Lower lobe of right lung (tissue), 2 donors: ENCODE results near the gene FAM163A. TPM values are rescaled to one million over a fixed set of nuclear protein-coding genes. Genes with fewer than 3 reads are reported as not detected.

Experiments used
- ATAC-seq, 2 donors: fragments of 200-7000 bp; cut with Tn5 transposase; one replicate each; pipeline ENCODE4 v1.9.1; 2020 to 2022; ENCODE audit warnings: mild to moderate bottlenecking in 2 of 2, moderate library complexity in 2 of 2
- DNase-seq: peaks from one replicate; pipeline ENCODE4 v3.0.0-alpha.2; 2020
- H3K27ac ChIP-seq: fragments of 200-600 bp; one replicate; pipeline ENCODE4 v1.8.0; 2022
- H3K27me3 ChIP-seq: fragments of 200-600 bp; one replicate; pipeline ENCODE4 v1.8.0; 2022; ENCODE audit warnings: low read depth
- H3K36me3 ChIP-seq: fragments of 200-600 bp; one replicate; pipeline ENCODE4 v1.8.0; 2022; ENCODE audit warnings: mild to moderate bottlenecking
- H3K4me1 ChIP-seq: fragments of 200-600 bp; one replicate; pipeline ENCODE4 v1.8.0; 2022
- H3K4me3 ChIP-seq: fragments of 200-600 bp; one replicate; pipeline ENCODE4 v1.8.0; 2022; ENCODE audit warnings: mild to moderate bottlenecking
- H3K9me3 ChIP-seq: fragments of 200-600 bp; one replicate; pipeline ENCODE4 v1.8.0; 2022
- CTCF ChIP-seq: fragments of 200-600 bp; IDR thresholded peaks from one replicate; pipeline ENCODE4 v1.8.0; 2022; ENCODE audit warnings: antibody characterized with exemption, mild to moderate bottlenecking
- intact Hi-C: fragments of 100-400 bp; cut with DNase I; formaldehyde crosslinking; loops from one replicate; pipeline ENCODE4 v1.11.0; 2022
- total RNA-seq: library from RNA; stranded (reverse); fragmentation: NEBNext Ultra II Directional; extraction: Animal tissue kit (Norgen Biotek cat#: 25700); gene quantifications from one replicate; pipeline ENCODE4 v1.2.1, GENCODE V29; 2021
- donor health status: DM: no; HTN: yes; CAD: no; lungs with severe emphysema.

The FAM163A gene
- total RNA-seq, 1 donor from 2014 or later = not detected

DNA sequence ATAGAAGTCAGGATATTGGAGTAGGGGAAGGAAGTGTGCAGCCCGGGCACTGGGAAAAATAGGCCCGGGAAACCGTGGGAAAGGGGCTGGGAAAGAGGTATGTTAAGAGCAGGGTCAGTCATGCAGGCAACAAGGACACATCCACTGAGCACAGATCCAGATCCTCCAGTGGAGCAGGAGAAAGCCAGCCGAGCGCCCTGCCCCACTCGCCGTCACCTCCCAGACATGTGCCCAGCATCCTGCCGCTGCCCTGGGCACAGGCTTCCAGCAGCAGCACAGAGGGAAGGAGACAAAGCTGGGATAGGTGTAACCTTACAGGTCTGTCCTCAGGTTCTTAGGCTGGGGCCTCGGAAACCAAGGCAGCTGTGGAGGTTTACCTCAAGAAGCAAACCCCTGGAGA, 64.2 kb downstream of the FAM163A start:
- intact Hi-C loops = loop anchor here (10.0 kb wide), 1 partner anchor 92 kb away; no protein-coding TSS in a partner anchor
- TF ChIP-seq CTCF = no peak
- Histone ChIP-seq H3K27ac (no peak overlapping the region), H3K4me3 (no peak overlapping the region), H3K27me3 (peaks cover 9% of the 10 kb centered on the region), H3K9me3 (no peaks in the 10 kb centered on the region), H3K4me1 (peaks cover 5% of the 10 kb centered on the region), H3K36me3 (no peaks in the 10 kb centered on the region)
- ATAC-seq (no peak), DNase-seq (no peak)

DNA sequence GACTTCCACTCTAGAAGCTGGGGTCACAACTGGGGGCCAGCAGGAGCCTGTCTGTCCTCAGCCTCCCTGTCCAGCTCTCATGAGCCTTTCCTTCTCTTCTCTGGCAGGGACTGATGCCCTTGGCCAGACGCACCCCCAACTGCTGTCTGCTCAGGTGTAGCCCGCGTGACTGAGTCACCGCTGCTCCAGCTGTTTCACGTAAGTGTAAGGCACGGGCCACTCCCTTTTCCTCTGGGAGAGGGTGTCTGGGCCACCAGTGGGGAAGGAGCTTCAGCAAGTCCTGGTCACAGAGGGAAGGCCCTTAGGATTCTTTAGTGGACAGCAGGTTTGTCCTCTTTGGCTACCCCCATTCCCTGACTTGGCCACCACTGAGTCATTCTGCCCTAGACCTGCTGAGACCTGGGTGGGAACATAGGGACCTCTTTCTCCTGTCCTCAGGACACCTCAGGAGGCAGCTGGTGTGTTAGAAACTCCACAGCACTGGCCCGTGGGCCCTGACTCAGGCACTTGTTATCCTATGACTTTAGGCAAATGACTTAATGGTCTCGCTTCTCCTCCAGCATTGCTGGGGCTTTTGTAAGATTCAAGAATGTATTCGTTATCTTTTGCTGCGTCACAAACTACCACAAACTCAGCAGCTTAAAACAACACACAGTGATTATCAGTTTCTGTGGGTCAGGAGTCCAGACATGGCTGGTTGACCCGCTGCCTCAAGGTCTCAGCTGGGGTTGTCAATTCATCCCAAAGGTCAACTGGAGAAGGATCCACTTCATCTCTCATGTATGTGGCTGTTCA, 64.8 kb downstream of the FAM163A start:
- Histone ChIP-seq H3K27ac (no peak overlapping the region), H3K4me1 (peaks cover 5% of the 10 kb centered on the region), H3K9me3 (no peaks in the 10 kb centered on the region), H3K27me3 (peaks cover 9% of the 10 kb centered on the region), H3K4me3 (no peak overlapping the region), H3K36me3 (no peaks in the 10 kb centered on the region)
- intact Hi-C loops = loop anchor here (10.0 kb wide), 1 partner anchor 93 kb away; no protein-coding TSS in a partner anchor
- no peak for DNase-seq
- no peak for TF ChIP-seq CTCF
- no peak for ATAC-seq

- Histone ChIP-seq H3K4me1 (peaks cover 5% of the 10 kb centered on the region), H3K27me3 (peaks cover 9% of the 10 kb centered on the region), H3K9me3 (no peaks in the 10 kb centered on the region), H3K27ac (no peak overlapping the region), H3K36me3 (no peaks in the 10 kb centered on the region), H3K4me3 (no peak overlapping the region)
- DNase-seq (no peak), ATAC-seq (no peak)
- intact Hi-C loops = loop anchor here (10.0 kb wide), 1 partner anchor 94 kb away; no protein-coding TSS in a partner anchor
- TF ChIP-seq CTCF = no peak
These were observed 65.4 kb downstream of the FAM163A start for GRCh38 chr1:179808503-179808902.

DNA sequence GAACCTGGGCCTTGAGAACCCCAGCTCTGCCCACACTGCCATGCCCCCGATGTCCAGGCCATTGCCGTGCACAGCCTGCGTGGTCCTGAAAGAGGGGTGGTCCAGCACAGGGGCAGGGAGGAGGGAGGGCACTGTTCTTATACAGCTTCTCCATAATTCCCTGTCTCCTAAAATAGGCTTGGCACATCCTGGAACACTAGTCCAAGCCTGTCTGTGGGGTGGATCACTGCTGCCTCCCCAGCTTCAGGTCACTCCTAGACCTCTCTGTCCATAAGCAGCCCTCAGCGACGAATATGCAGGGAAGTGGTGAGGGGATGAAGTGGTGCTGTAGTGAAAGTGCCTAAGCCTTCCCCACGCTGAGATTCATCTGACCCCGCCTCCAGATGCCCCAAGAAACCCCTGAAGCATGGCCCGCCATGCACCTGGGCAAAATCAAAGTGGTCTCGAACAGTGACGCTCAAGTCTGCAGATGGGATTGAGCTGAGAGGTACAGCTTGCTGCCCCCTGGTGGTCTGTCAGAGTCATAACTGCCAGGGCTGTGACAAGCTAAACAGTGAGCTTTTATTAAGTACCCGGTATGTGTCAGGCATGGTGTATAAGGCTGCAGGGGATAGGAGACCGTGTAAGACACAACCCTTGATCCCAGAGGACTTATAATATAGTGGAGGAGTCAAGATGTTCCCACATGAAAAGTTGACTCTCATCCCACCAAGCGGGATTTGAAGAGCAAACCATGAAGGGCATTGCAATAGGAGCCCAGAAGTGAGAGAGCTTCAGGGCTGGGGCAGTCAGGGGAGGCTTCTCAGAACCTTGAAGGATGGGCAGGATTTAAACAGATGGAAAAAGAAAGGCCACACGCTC, 66.6 kb downstream of the FAM163A start:
- DNase-seq = no peak
- peak; percentile 93 for TF ChIP-seq CTCF
- Histone ChIP-seq H3K36me3 (no peaks in the 10 kb centered on the region), H3K27ac (no peak overlapping the region), H3K9me3 (no peaks in the 10 kb centered on the region), H3K27me3 (peaks cover 9% of the 10 kb centered on the region), H3K4me1 (peaks cover 11% of the 10 kb centered on the region), H3K4me3 (no peak overlapping the region)
- peak; percentile 73 to 75 for ATAC-seq
- intact Hi-C loops = loop anchor here (10.0 kb wide), 1 partner anchor 95 kb away; no protein-coding TSS in a partner anchor

GRCh38 chr1:179810367-179810715, 67.2 kb downstream of the FAM163A start:
- no peaks in the 10 kb centered on the region for H3K9me3 ChIP-seq
- DNase-seq (no peak), ATAC-seq (no peak)
- peaks cover 14% of the 10 kb centered on the region for H3K4me1 ChIP-seq
- H3K4me3 ChIP-seq = no peak overlapping the region
- no peaks in the 10 kb centered on the region for H3K36me3 ChIP-seq
- no peak overlapping the region for H3K27ac ChIP-seq
- peaks cover 9% of the 10 kb centered on the region for H3K27me3 ChIP-seq
- intact Hi-C loops = no loop called here
- TF ChIP-seq CTCF = no peak
